Pancreas (tissue), 8 donors: ENCODE data around the gene DHX38. TPM values are rescaled to one million over a fixed set of nuclear protein-coding genes. Genes with fewer than 3 reads are reported as not detected.

ENCODE experiments used
- polyA plus RNA-seq, 2 donors: library from polyadenylated mRNA; stranded (reverse); fragments of 200-250 nt; gene quantifications; one replicate each; pipeline ENCODE4 v1.2.3, GENCODE V29; 2013
- total RNA-seq, 6 donors: library from RNA; stranded (reverse); fragmentation: NEBNext Ultra II Directional in 4 of 6; extraction: Animal tissue kit (Norgen Biotek cat#: 25700) in 4 of 6; gene quantifications; one replicate each; pipeline versions ENCODE4 v1.2.1 to v1.2.4, GENCODE V29; 2021 to 2023
- donor health status: healthy with polysubstance abuse.
- donor health status: DM: no; HTN: no; CAD: no; lungs with moderate emphysema.
- donor health status: DM: no; HTN: no; CAD: no.
- donor health status: Bipolar disorder and iron deficiency.
- donor health status: DM: yes; HTN: yes; CAD: no.
- donor health status: DM: no; HTN: no; CAD: no.
- donor health status: DM: no; HTN: no; CAD: no.
- donor health status: DM: yes; HTN: yes; CAD: no.

The DHX38 gene
- total and polyA plus RNA-seq, 8 donors, result 16.3 to 68.2 (median 24.3) TPM

Other genes starting within 250 kb of the DHX38 start
- gene ATXN1L, start 247.9 kb upstream of the DHX38 start, total RNA-seq, result 10 to 100 TPM; 10.2 to 17.4 (median 12.4) TPM
- 1 to 10 TPM; 5.5 to 6.2 TPM for gene ATXN1L, start 247.9 kb upstream of the DHX38 start, polyA plus RNA-seq
- 1 to 10 TPM; 3.0 to 4.5 (median 3.9) TPM for gene ZNF821, start 209.7 kb upstream of the DHX38 start, total RNA-seq
- 10 to 100 TPM in 1 of 2 donors, 1 to 10 TPM in 1; 6.1 to 12.6 TPM for gene ZNF821, start 209.7 kb upstream of the DHX38 start, polyA plus RNA-seq
- 100 to 1,000 TPM in 1 of 6 donors, 10 to 100 TPM in 5; 56.1 to 115 (median 69.4) TPM for gene IST1, start 198.3 kb upstream of the DHX38 start, total RNA-seq
- 100 to 1,000 TPM in 1 of 2 donors, 10 to 100 TPM in 1; 57.1 to 121 TPM for gene IST1, start 198.3 kb upstream of the DHX38 start, polyA plus RNA-seq
- gene PKD1L3, start 93.4 kb upstream of the DHX38 start, total RNA-seq, result under 1 TPM in 3 of 6 donors, not detected in 3; 0.03 to 0.06 (median 0.03) TPM
- under 1 TPM in 1 of 2 donors, not detected in 1; 0.08 TPM for gene PKD1L3, start 93.4 kb upstream of the DHX38 start, polyA plus RNA-seq
- 1 to 10 TPM; 2.2 to 5.2 (median 4.0) TPM for gene DHODH, start 85.1 kb upstream of the DHX38 start, total RNA-seq
- gene DHODH, start 85.1 kb upstream of the DHX38 start, polyA plus RNA-seq, result 1 to 10 TPM; 4.2 to 4.6 TPM
- 10 to 100 TPM in 1 of 6 donors, 1 to 10 TPM in 2, under 1 TPM in 3; 0.08 to 22.5 (median 0.92) TPM for gene HP, start 39.3 kb upstream of the DHX38 start, total RNA-seq
- gene HP, start 39.3 kb upstream of the DHX38 start, polyA plus RNA-seq, result 10 to 100 TPM in 1 of 2 donors, 1 to 10 TPM in 1; 1.5 to 43.5 TPM
- not detected for gene HPR, start 30.6 kb upstream of the DHX38 start, total RNA-seq
- gene HPR, start 30.6 kb upstream of the DHX38 start, polyA plus RNA-seq, result 1 to 10 TPM in 1 of 2 donors, under 1 TPM in 1; 0.85 to 1.2 TPM
- gene TXNL4B, start 227 bp upstream of the DHX38 start, total RNA-seq, result 1 to 10 TPM; 5.3 to 9.6 (median 6.9) TPM
- gene TXNL4B, start 227 bp upstream of the DHX38 start, polyA plus RNA-seq, result 1 to 10 TPM; 5.7 to 7.2 TPM
- gene PMFBP1, start 78.3 kb downstream of the DHX38 start, total RNA-seq, result 1 to 10 TPM; 1.8 to 6.6 (median 2.5) TPM
- 1 to 10 TPM; 3.1 to 3.7 TPM for gene PMFBP1, start 78.3 kb downstream of the DHX38 start, polyA plus RNA-seq